Germinal center (tissue), 1 donor: ENCODE results near the gene CORIN.
"Not testable (repeated sequence)": the region's sequence is repeated elsewhere in the genome, so short reads cannot be mapped to it uniquely, and the experiment has no call there.

Experiments used
- DNase-seq: peaks from one replicate; pipeline ENCODE4 v3.0.0; 2012; ENCODE audit warnings: mixed read lengths, low spot score

The CORIN gene

DNA sequence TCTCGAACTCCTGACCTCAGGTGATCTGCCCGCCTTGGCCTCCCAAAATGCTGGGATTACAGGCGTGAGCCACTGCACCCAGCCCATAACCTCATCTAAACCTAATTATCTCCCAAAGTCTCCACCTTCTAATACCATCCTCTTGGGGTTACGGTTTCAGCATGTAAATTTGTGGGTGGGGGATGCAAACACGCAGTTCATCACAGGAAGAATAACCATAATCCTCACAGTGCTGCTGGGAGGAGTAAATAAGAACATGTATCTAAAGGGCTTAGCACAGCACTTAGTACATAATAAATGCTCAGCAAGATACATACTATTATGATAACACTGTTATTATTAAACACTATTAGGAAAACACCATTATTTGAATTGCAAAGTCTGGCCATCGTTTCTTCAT is 116.4 kb downstream of the CORIN start:
- no peak for DNase-seq

- no peak for DNase-seq
Measured at GRCh38 chr4:47720787-47721186, 117.1 kb downstream of the CORIN start.

DNA sequence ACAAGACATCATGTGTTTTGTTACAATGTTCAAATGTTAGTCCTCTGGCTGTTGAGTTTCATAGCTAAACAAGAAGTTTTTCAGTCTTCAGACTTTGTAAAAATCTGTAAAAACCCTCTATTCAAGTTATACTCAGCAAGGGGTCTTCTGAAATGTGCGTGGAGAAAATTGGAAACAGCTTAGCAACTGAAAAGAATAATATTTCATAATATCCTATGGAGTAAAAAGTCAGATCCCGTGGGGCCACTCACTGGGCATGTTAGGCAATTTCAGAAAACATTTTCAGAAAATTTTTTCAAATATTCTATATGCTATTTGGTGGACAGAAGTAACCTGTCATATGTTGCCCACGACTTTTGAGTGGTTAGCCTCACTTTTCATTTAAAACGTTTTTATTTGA is 118.3 kb downstream of the CORIN start:
- DNase-seq: no peak

DNA sequence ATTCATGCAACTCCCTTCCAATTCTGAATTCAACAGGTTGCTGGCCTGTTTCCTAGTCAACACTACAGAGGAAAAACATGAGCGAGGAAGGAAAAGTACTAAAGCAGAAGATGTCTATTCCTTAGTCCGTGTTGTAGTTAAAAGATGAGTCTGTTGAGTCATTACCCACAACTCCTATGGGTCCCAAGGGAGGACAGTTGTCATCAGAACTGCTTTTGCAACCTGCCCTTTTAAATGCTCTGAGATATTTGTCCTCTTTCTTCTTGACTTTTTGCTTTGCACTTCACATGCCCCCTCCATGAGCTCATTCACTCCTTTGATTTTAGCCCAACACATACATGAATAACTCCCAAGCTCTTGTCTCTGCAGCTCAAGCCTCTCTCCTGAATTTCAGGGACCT is 119.2 kb downstream of the CORIN start:
- DNase-seq: no peak

DNA sequence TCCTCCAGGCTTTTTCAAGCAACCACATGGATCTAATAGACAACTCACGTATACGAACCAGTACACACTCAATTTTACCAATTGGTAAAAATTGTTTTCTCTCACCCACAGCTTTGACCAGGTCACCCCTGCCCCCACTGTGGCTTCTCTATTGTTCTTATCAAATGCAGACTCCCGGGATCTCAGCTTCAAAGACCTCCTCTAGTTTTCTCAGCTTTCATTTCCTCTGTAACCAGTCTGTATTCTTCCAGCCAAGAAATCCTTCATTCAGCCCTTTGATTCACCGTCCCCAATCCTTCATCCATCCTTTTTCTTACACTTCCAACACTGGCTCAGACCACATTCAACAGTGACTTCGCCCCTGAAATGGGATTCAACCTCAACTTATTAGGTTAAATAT is 120.7 kb downstream of the CORIN start:
- DNase-seq: no peak

- no peak for DNase-seq
Measured at GRCh38 chr4:47715716-47716416, 122.0 kb downstream of the CORIN start.

- DNase-seq: no peak
Measured at GRCh38 chr4:47714269-47714668, 123.6 kb downstream of the CORIN start.

GRCh38 chr4:47713129-47713834 is 124.6 kb downstream of the CORIN start:
- DNase-seq: no peak

DNA sequence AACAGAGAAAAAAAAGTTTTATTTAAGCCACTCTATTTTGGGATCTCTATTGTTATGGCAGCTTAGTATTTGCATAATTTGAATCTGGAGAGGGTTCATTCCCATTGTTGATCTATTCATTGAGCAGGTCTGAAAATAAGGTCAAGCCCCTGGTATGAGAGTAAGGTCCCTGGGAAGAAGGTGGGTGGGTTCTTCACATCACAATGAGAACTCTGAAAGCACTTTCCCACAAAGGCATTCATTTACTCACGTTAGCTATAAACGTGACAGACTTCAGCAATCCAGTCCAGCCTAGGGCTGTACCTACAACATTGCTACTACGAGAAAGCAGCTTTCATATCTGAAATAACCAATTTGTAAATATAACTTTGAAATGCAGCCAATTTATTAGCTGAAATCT is 126.2 kb downstream of the CORIN start:
- DNase-seq: no peak

- no peak for DNase-seq
Measured at GRCh38 chr4:47711183-47711582, 126.7 kb downstream of the CORIN start.

GRCh38 chr4:47706352-47706751 is 131.5 kb downstream of the CORIN start:
- not testable (repeated sequence) for DNase-seq

- peak; percentile 7 for DNase-seq
Measured at GRCh38 chr4:47705326-47705981, 132.4 kb downstream of the CORIN start.

DNA sequence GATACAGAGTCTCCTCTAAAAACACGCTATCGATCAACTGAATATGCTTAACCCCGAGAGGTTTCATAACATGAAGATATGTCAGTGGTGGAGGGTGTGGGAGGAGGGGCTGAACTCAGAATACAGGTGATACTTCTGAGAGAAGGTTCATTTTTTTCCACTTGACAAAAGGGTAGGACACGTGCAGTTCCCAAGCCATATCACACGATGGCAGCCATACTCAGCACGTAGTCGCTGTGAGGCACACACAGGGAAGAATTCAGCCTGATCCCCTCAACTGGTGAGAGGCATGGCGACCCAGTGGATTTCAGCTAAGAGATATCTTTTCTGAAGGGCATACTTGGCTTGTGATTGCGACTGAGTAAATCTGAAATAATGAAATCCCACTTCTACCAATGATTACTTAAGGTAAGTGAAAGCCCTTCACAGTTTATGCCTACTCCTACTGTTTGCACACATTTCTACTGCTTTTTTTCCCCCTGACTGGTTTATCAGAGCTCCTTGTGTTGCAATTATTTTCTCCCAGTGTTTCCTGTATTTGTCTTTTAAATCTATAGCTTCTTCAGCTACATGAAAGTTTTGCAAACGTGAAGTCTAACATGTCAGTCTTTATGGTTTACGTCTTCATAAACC is 133.1 kb downstream of the CORIN start:
- DNase-seq: peak; percentile 3

DNA sequence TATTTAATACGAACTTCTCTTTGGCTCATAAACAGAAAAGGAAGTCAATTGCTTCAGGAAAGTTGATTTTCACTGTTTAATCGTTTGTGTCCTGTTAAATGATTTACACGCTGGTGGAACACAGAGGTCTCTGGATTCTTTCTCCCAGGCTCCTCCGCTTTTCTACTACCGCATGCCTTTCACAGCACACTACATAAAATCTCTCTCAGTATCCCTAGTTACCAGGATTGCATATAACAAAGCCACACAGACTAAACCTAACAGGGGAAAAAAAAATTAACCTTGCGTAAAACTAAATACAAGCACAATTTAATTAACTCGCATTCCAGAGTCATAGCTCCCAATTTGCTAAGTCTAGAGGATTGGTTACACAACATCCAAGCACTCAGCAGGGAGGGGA is 133.9 kb downstream of the CORIN start:
- DNase-seq: no peak

GRCh38 chr4:47703008-47703407 is 134.9 kb downstream of the CORIN start:
- no peak for DNase-seq

DNA sequence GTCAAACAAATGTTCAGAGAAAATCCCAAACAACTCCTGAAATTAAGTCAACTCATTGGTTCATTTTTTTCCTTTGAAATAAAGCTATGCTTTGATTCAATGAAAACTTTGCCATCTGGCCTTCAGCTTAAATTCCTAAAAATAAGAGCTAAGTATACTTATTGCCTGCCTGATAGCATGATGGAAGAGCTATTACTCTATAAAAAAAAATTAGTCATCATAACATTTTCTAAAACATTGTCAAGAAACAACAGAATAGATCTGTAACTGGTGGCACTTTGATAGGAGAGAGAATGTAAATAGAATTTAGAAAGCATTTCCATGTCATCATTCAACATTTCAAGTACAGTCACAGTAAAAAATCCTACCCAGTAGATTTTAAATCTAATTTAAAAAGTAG is 136.6 kb downstream of the CORIN start:
- DNase-seq: no peak

- DNase-seq: no peak
Measured at GRCh38 chr4:47698837-47699236, 139.0 kb downstream of the CORIN start.

DNA sequence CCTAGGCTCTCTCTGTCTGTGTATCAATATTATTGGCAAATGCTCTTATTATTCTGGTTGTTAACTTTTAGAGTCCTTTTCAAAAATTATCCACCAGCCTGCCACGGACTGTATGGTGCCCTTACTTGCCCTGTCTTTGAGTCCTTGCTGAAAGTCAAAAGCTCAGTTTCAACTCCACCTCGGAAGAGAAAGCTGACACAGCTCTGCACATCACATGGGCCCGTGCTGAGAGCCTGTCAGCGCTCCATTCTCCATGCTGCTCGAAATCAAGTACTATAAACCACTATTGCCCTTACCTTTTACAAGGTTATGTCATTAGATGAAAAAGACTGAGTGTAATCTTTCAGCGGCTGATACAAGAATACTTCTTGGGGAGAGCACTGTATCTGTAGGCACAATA is 141.0 kb downstream of the CORIN start:
- DNase-seq: no peak

DNA sequence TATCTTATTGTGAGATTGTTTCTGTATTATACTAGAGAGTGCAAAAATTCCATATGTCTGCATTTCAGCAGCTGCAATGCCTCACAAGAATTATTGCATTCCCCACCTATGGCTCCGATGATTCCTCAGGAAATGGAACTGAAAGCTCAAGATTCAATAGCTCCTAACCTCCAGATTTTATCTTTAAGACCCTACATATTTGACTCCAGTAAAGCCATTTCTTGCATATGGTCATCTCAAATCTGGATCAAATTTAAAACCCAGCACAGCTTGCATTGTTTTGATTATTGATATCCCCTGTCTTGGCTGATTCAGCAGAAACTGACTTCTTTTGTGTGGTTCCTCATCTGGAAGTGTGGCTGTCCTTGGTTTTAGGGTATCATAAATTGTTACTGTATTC is 142.6 kb downstream of the CORIN start:
- no peak for DNase-seq

GRCh38 chr4:47694322-47694721 is 143.5 kb downstream of the CORIN start:
- no peak for DNase-seq

DNA sequence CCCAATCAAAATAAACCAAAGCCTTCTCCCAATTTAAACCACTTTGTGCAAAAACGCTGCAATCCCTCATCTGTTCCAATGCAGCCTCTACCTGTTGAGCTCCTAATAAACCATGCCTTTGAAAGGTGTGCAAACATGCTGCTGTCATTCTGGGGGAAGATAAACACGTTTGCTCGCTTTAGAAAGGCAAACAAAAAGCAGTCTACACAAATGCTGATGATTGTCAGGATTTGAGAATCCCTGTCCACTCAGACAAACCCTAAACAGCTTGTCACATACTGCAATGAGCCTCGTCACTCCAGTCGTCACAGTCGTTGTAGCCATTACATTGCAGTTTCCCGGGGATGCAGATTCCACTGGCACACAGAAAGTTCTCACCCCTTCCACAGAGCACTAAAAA is 145.2 kb downstream of the CORIN start:
- no peak for DNase-seq

GRCh38 chr4:47691757-47692383 is 146.0 kb downstream of the CORIN start:
- not testable (repeated sequence) for DNase-seq
